IMR-90 (cell line): Measurements from ENCODE around the gene SMKR1. TPM values are rescaled to one million over a fixed set of nuclear protein-coding genes. Genes with fewer than 3 reads are reported as not detected.

ENCODE experiments used
- ATAC-seq: fragments of 200-7000 bp; cut with Tn5 transposase; 2 replicates; pipeline ENCODE4 v1.9.1; 2020; ENCODE audit warnings: low read depth, mild to moderate bottlenecking, moderate library complexity
- BruUV-seq: library from RNA; stranded (reverse); fragments of 400-500 nt; replicated peaks from 2 replicates; lab custom pipeline; 2021; lab: Mats Ljungman, UMichigan
- CTCF ChIA-PET: fragments of 300-600 bp; formaldehyde crosslinking; extraction: SDS; loops from one replicate; lab custom pipeline; 2021; ENCODE audit warnings: antibody characterized with exemption; lab: Yijun Ruan, JAX
- POLR2A ChIA-PET: fragments of 300-600 bp; sonication (Branson Sonifier 250); formaldehyde crosslinking; loops from one replicate; lab custom pipeline; 2022; ENCODE audit warnings: antibody characterized with exemption; ENCODE audit not compliant: unreplicated experiment; lab: Charles Lee
- DNase-seq: peaks from one replicate; pipeline ENCODE4 v3.0.0; 2013
- H2AFZ ChIP-seq: replicated peaks from 2 replicates; pipeline ENCODE3; 2013; ENCODE audit warnings: low read length, mild to moderate bottlenecking; ENCODE audit not compliant: poor library complexity
- H2AK5ac ChIP-seq: 2 replicates; pipeline ENCODE4 v1.6.1; 2013; ENCODE audit warnings: low read depth, low read length, inconsistent platforms
- H2AK9ac ChIP-seq: replicated peaks from 2 replicates; pipeline ENCODE3; 2013; ENCODE audit warnings: mild to moderate bottlenecking, low read depth, low read length, moderate library complexity; ENCODE audit not compliant: poor library complexity
- H2BK120ac ChIP-seq: 2 replicates; pipeline ENCODE4 v1.6.1; 2013; ENCODE audit warnings: low read depth, low read length, inconsistent platforms
- H2BK15ac ChIP-seq: 3 replicates; pipeline ENCODE4 v1.6.1; 2013; ENCODE audit warnings: low read depth, low read length, inconsistent platforms
- H2BK20ac ChIP-seq: 2 replicates; pipeline ENCODE4 v1.6.1; 2013; ENCODE audit warnings: low read depth, mild to moderate bottlenecking, inconsistent platforms, low read length, moderate library complexity
- H2BK5ac ChIP-seq: 2 replicates; pipeline ENCODE4 v1.6.1; 2013; ENCODE audit warnings: mild to moderate bottlenecking, low read depth, low read length, inconsistent platforms; ENCODE audit not compliant: poor library complexity, severe bottlenecking
- H3K14ac ChIP-seq: replicated peaks from 2 replicates; pipeline ENCODE4 v1.6.1; 2013; ENCODE audit warnings: low read depth, low read length, inconsistent platforms
- H3K18ac ChIP-seq: 2 replicates; pipeline ENCODE4 v1.6.1; 2013; ENCODE audit warnings: low read depth, low read length, control low read depth
- H3K23ac ChIP-seq: 2 replicates; pipeline ENCODE4 v1.6.1; 2013; ENCODE audit warnings: low read depth, low read length, inconsistent platforms
- H3K27ac ChIP-seq: 2 replicates; pipeline ENCODE4 v1.5.1; 2013; ENCODE audit warnings: mild to moderate bottlenecking, control low read depth, low read length; ENCODE audit not compliant: insufficient read depth
- H3K27me3 ChIP-seq: 2 replicates; pipeline ENCODE4 v1.6.1; 2013; ENCODE audit warnings: low read length; ENCODE audit not compliant: control insufficient read depth, insufficient read depth
- H3K36me3 ChIP-seq: 2 replicates; pipeline ENCODE4 v1.6.1; 2013; ENCODE audit warnings: low read length, mixed read lengths; ENCODE audit not compliant: control insufficient read depth, insufficient read depth
- H3K4ac ChIP-seq: 2 replicates; pipeline ENCODE4 v1.6.1; 2013; ENCODE audit warnings: low read depth, low read length, inconsistent platforms
- H3K4me1 ChIP-seq: 2 replicates; pipeline ENCODE4 v1.6.1; 2013; ENCODE audit warnings: low read length, mixed read lengths; ENCODE audit not compliant: control insufficient read depth, insufficient read depth
- H3K4me2 ChIP-seq: 2 replicates; pipeline ENCODE4 v1.6.1; 2013; ENCODE audit warnings: low read depth, mild to moderate bottlenecking, control low read depth, low read length, moderate library complexity
- H3K4me3 ChIP-seq: 2 replicates; pipeline ENCODE4 v1.5.1; 2013; ENCODE audit warnings: low read depth, mild to moderate bottlenecking, control low read depth, low read length, moderate library complexity; ENCODE audit not compliant: insufficient read depth
- H3K56ac ChIP-seq: 2 replicates; pipeline ENCODE4 v1.6.1; 2013; ENCODE audit warnings: low read length, inconsistent platforms; ENCODE audit not compliant: insufficient read depth; ENCODE audit errors: extremely low read depth
- H3K79me1 ChIP-seq, 2 experiments: 2 replicates each; pipeline ENCODE4 v1.6.1; 2013; ENCODE audit warnings: low read length in 2 of 2, inconsistent platforms in 1 of 2, low read depth in 1 of 2
- H3K9ac ChIP-seq: 2 replicates; pipeline ENCODE4 v1.6.1; 2013; ENCODE audit warnings: low read depth, low read length, control low read depth
- H3K9me1 ChIP-seq: 2 replicates; pipeline ENCODE4 v1.6.1; 2013; ENCODE audit warnings: low read length, inconsistent platforms; ENCODE audit not compliant: insufficient read depth
- H3K9me3 ChIP-seq: 2 replicates; pipeline ENCODE4 v1.6.1; 2013; ENCODE audit warnings: low read length; ENCODE audit not compliant: control insufficient read depth, insufficient read depth
- H4K20me1 ChIP-seq: 2 replicates; pipeline ENCODE4 v1.6.1; 2013; ENCODE audit warnings: low read length, inconsistent platforms; ENCODE audit not compliant: insufficient read depth
- H4K5ac ChIP-seq: 2 replicates; pipeline ENCODE4 v1.6.1; 2013; ENCODE audit warnings: mild to moderate bottlenecking, low read depth, low read length, control low read depth
- H4K8ac ChIP-seq, 2 experiments: 2 replicates each; pipeline ENCODE4 v1.6.1; 2013; ENCODE audit warnings: low read depth in 2 of 2, low read length in 2 of 2, control low read depth in 1 of 2, inconsistent platforms in 1 of 2
- H4K91ac ChIP-seq: 2 replicates; pipeline ENCODE4 v1.6.1; 2013; ENCODE audit warnings: low read depth, low read length, inconsistent platforms; ENCODE audit not compliant: insufficient read depth
- CHD1 ChIP-seq: IDR thresholded peaks from 2 replicates; pipeline ENCODE4 v1.6.1; 2012; ENCODE audit warnings: low read depth, low read length, improper control_type of control experiment
- FOS ChIP-seq: fragments of 150-350 bp; IDR thresholded peaks from 2 replicates; pipeline ENCODE4 v1.6.1; 2016; ENCODE audit warnings: low read depth, low read length
- MXI1 ChIP-seq: IDR thresholded peaks from 2 replicates; pipeline ENCODE4 v1.6.1; 2012; ENCODE audit warnings: low read depth, mild to moderate bottlenecking, low read length, moderate library complexity, borderline replicate concordance
- RAD21 ChIP-seq: IDR thresholded peaks from 2 replicates; pipeline ENCODE4 v1.6.1; 2012; ENCODE audit warnings: low read length, improper control_type of control experiment
- WGBS, 2 experiments: methylation state at CpG; one replicate each; pipeline versions ENCODE4 v1.1.5 to v1.1.7; 2013; ENCODE audit warnings: missing lambda C conversion rate in 2 of 2; ENCODE audit not compliant: insufficient read length in 1 of 2; ENCODE audit errors: extremely low coverage in 2 of 2; 5-methylcytosine and 5-hydroxymethylcytosine counted together
- dilution Hi-C: fragments of 300-500 bp; cut with HindIII; formaldehyde crosslinking; loops from one replicate; pipeline ENCODE4 v1.14.3; 2018; ENCODE audit warnings: low sequenced_read_pairs; ENCODE audit not compliant: unreplicated experiment
- in situ Hi-C: fragments of 300-500 bp; cut with MboI; formaldehyde crosslinking; loops from 3 replicates; pipeline ENCODE4 v1.14.3; 2019; ENCODE audit warnings: low sequenced_read_pairs, inconsistent platforms, mixed read lengths
- intact Hi-C: fragments of 100-400 bp; cut with micrococcal nuclease; formaldehyde crosslinking; loops from 2 replicates; pipeline ENCODE4 v1.10.0; 2022
- polyA plus RNA-seq, 3 experiments: library from polyadenylated mRNA; depleted of rRNA; stranded (reverse); fragments of >200 nt; gene quantifications; 2 replicates each; pipeline ENCODE4 v1.2.3, GENCODE V29; 2012; ENCODE audit warnings: low replicate concordance in 1 of 3
- total RNA-seq: library from RNA; depleted of rRNA; stranded (reverse); fragments of >200 nt; gene quantifications from 2 replicates; pipeline ENCODE4 v1.2.3, GENCODE V29; 2012

The SMKR1 gene
- total and polyA plus RNA-seq, 2 of the 4 experiments (the other 2 are of a cell fraction): 0.26 TPM; not detected in 1

DNA sequence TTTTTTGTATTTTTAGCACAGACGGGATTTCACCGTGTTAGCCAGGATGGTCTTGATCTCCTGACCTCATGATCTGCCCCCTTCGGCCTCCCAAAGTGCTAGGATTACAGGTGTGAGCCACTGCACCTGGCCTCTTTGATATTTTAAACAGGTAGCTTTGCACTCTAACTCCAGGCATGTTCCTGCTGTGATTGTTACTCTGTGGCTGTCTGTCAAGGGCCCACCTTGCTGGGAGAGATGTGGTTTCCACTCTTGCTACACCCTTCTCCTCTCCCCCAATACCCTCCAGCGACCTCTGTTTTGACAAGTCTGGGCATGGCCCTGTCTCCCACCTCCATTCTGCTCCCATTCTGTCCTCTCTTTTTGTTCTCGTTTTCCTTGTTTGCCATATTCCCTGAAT is 17.1 kb downstream of the SMKR1 start:
- no peak overlapping the region for H2BK20ac ChIP-seq
- in situ Hi-C loops: no loop called here
- peak overlapping the region; percentile 33 for H2AFZ ChIP-seq
- H3K14ac ChIP-seq: no peak overlapping the region
- H3K27ac ChIP-seq: no peak overlapping the region
- intact Hi-C loops: no loop called here
- no peaks in the 10 kb centered on the region for H3K4me1 ChIP-seq
- H3K79me1 ChIP-seq: no peaks in the 10 kb centered on the region
- H3K4me3 ChIP-seq: no peak overlapping the region
- POLR2A ChIA-PET: no interaction called here
- no peaks in the 10 kb centered on the region for H3K9me3 ChIP-seq
- ATAC-seq (no peak), DNase-seq (no peak)
- no peak overlapping the region for H4K91ac ChIP-seq
- no peak overlapping the region for H2AK5ac ChIP-seq
- H3K9me1 ChIP-seq: no peaks in the 10 kb centered on the region
- no peaks in the 10 kb centered on the region for H4K20me1 ChIP-seq
- H2BK120ac ChIP-seq: no peak overlapping the region
- H3K23ac ChIP-seq: no peak overlapping the region
- no peak overlapping the region for H2AK9ac ChIP-seq
- TF ChIP-seq CHD1 (no peak), MXI1 (no peak), RAD21 (no peak), FOS (no peak)
- no peak overlapping the region for H3K18ac ChIP-seq
- no TSS peak for BruUV-seq
- peaks cover 35% of the 10 kb centered on the region for H3K27me3 ChIP-seq
- H3K36me3 ChIP-seq: no peaks in the 10 kb centered on the region
- WGBS, 2 experiments: 10% methylated on average over 3 of the region's 5 CpGs; no CpG with 5 or more reads in 1 of the 2 experiments
- CTCF ChIA-PET: interaction anchor here (0.7 kb wide), 1 partner anchor 89 kb away, joined by 3 read pairs; no protein-coding TSS in a partner anchor
- dilution Hi-C loops: no loop called here
- no peak overlapping the region for H3K4ac ChIP-seq
- no peak overlapping the region for H2BK5ac ChIP-seq
- H4K5ac ChIP-seq: no peak overlapping the region
- H3K9ac ChIP-seq: no peak overlapping the region
- H4K8ac ChIP-seq: no peak overlapping the region
- H3K56ac ChIP-seq: no peak overlapping the region
- no peak overlapping the region for H2BK15ac ChIP-seq
- no peak overlapping the region for H3K4me2 ChIP-seq
